ENCODE data around the gene DNAH17.

DNAH17 gene

DNA sequence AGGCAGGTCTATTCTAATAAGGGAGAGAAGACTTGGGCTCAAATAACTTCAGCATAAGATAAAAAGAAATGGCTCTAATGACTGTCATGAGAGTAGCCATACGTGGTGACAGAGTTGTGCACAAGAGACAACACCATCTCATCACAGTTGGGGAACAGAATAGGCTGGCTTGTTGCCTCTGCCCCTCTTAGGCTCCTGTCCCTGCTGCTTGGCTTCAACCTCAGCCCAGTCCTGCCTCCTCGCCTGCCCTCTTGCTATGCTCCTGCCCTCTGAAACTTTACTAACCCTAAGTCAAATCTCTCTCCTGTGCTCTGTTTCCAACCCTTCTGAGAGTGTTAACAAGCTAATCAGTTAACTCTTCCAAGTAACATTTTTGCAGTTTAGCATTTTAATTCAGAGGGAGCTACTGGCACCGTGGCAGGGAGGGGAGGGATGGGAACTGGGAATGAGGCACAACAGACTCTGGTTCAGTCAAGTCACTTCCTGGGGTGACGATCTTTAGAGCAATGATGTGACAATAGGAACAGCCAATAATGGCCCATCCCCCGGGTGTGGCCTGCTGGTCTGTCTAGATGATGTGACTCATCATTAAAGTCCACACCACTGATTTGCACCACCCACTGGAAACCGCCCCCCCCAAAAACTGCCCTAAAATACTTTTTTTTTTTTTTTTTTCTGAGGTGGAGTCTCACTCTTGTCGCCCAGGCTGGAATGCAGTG lies 35.5 kb downstream of the DNAH17 start:
- DNase-seq = no peak

DNA sequence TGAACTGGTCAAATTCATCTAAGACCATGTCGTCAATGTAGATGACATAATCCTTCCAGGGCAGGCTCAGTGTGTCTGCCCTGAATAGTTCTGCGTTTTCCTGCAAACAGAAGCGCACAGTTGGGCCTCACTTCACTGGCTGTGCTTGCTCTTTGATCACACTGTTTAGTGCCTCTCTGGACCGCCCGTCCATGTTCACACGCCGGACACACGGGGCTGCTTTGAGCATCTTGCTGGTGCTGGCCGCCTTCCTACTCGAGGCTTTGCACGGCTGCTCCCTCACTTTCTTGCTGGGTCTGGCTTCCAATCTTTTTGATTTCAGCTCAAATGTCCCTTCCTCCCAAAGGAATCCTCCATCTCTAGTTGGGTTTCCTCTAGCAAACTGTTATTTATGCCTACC lies 37.4 kb downstream of the DNAH17 start:
- DNase-seq = no peak

GRCh38 chr17:78538033-78538776 lies 39.0 kb downstream of the DNAH17 start:
- DNase-seq = no peak

GRCh38 chr17:78537217-78537860 lies 39.9 kb downstream of the DNAH17 start:
- DNase-seq = no peak

- peak; percentile 81 to 97 (median 91) for DNase-seq
Observed at GRCh38 chr17:78535273-78536197, 41.7 kb downstream of the DNAH17 start.

DNA sequence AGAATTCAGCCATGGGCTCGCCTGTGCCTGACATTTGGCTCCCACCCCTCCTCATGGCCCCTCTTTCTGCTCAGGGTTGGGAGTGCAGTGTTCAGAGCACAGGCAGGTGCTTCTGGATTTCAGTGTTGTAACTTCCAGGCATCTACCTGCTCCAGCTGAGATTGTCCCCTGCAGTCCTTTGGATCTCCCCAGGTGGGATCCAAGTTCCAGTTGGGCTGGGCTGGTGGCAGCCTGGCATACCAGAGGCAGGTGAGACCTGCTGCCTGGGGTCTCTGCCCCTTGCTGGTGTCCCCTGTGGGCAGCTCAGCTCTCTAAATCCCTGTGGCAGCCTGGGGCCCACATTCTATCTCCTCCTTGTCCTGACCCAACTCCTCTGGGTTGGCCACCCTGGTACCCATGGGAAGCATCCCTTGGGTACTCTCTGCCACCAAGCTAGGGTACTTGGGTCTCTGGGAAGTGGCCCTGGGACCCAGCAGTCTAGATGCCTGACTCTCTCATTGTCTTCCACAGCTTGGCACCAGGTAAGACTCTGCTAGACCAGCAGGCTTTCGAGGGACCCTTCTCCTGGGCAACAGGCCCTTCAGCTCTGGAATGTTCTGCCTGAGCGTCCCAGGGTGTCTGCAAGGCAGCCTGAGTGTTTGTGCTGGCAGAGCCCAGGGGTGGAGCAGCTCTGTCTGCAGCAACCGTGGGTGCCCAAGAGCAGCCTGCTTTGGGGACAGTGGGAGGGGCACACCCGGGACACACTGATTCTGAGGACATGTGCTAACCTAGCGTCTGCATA lies 42.5 kb downstream of the DNAH17 start:
- no peak for DNase-seq

GRCh38 chr17:78532922-78533640 lies 44.1 kb downstream of the DNAH17 start:
- no peak for DNase-seq

DNA sequence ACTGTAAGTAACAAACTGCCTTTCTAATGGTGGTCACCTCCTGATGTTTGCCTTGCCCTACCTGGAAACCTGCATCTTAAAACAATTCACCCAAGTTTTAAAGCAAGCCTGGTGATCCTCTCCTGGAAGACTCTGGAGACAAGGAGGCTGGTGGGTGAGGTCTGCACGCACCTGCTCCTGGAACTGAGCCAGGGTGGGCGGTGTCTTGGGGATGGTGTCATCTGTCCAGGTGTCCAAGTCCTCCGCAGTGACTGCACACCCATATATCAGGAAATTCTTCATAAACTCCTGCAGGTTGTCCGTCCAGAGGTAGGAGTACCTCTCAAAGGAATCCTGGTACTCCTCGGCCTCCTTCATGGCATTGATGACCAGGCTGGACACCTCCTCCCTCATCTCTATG lies 44.9 kb downstream of the DNAH17 start:
- peak in 2 of 3 experiments; percentile 23 to 51 for DNase-seq

- no peak for DNase-seq
Observed at GRCh38 chr17:78530675-78531074, 46.5 kb downstream of the DNAH17 start.

GRCh38 chr17:78529871-78530670 lies 47.1 kb downstream of the DNAH17 start:
- DNase-seq = peak; percentile 63 to 87 (median 80)

DNA sequence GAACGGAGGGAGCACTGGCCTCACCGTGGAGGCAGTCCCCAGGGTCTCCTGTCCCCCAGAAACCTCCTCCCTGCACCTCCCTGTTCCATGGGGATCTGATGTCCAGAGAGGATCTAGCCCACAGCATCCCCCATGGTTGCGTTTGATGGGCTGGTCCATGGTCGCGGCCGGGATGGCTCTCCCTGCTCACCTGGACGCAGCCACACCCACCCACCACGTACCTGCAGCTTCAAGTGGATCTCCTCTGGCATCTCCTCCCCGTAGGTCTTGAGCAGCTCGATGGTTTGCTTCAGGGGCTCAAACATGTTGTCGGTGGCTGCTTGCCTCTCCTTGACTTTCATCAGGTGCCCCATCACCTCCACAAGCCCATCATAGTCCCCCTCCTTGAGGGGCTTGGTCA lies 47.9 kb downstream of the DNAH17 start:
- no peak for DNase-seq

GRCh38 chr17:78528541-78528940 lies 48.7 kb downstream of the DNAH17 start:
- DNase-seq = peak; percentile 69 to 86 (median 84)

DNA sequence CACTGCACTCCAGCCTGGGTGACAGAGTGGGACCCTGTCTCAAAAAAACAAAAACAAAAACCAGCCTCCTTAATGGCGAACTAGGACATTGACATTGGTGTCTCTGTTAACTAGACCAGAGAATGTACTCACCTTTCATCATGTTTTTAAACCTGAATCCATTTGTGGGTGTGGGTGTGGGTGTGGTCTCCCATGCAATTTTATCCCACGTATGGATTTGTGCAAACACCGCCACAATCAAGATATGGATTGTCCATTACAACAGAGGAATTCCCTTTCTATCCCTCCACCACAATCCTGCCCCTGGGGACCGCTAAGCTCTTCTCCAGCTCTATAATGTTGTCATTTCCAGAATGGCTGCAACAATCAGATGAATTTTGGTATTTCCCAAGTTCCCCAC lies 49.9 kb downstream of the DNAH17 start:
- no peak for DNase-seq

GRCh38 chr17:78526231-78527025 lies 50.8 kb downstream of the DNAH17 start:
- peak in 1 of 3 experiments; percentile 15 for DNase-seq

- no peak for DNase-seq
Observed at GRCh38 chr17:78525511-78526160, 51.6 kb downstream of the DNAH17 start.

DNA sequence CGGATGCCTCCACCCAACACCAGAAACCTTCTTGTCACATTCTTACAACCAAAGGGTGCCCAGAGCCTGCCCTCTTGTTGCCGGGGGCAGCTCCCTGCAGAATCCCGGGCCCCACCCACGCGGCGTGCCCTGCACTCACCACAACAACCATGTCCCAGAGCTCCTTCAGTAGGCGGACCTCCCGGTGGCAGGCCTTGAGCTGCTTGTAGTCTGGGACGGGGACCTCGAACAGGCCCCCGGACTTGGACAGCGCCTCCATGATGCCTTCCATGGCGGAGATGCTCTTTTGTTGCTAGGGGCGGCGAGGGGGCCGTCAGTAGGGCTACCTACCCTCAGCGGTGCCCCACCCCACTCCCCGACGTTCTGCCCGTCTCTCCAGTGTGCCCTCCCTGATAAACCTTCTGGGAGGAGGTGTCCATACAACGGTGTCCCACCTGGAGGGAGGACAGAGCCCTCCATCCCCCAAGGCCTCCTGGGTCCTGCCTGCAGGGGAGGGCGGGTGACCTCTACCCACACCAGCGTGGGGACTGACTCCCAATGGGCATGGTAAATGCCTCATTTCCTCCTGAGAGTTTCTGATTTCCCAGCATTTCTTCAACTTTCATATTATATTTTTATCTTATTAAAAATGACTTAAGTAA lies 52.2 kb downstream of the DNAH17 start:
- DNase-seq = no peak

- DNase-seq = no peak
Observed at GRCh38 chr17:78523934-78524655, 53.1 kb downstream of the DNAH17 start.

Data from NCI-H1417 (cell line).